ENCODE measurements around the gene LGR6.

LGR6 gene

DNA sequence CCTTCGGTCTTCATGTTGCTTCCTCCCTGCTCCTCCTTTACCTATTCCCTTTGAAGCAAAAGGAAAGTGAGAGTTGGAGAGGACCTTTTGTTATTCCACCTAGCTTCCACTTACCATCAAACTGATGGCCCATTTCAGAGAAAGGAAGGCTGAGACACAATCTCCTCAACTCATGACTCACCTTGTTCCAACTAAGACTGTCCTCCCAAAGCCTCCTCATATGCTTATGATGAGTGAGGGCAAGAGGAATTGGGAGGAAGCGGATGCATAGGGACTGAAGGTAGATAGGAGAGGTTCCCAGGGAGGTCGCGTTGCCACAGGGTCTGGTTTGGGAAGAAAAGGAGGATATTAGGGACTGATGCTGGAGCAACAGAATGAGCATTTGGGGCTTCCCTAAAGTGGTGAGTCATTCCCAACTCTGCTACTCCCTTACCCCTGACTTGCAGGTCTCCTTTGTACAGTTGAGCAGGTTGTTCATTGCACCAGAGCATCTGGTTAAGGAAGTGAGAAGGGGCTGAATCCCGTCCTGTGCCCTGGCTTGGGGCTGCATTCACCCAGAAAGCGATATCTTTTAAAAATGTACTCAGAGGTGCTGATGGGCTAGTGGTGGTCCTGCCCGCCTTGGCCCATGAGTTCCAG, 35.0 kb downstream of the LGR6 start:
- TF ChIP-seq, protein P1, sequence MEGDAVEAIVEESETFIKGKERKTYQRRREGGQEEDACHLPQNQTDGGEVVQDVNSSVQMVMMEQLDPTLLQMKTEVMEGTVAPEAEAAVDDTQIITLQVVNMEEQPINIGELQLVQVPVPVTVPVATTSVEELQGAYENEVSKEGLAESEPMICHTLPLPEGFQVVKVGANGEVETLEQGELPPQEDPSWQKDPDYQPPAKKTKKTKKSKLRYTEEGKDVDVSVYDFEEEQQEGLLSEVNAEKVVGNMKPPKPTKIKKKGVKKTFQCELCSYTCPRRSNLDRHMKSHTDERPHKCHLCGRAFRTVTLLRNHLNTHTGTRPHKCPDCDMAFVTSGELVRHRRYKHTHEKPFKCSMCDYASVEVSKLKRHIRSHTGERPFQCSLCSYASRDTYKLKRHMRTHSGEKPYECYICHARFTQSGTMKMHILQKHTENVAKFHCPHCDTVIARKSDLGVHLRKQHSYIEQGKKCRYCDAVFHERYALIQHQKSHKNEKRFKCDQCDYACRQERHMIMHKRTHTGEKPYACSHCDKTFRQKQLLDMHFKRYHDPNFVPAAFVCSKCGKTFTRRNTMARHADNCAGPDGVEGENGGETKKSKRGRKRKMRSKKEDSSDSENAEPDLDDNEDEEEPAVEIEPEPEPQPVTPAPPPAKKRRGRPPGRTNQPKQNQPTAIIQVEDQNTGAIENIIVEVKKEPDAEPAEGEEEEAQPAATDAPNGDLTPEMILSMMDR (IDR thresholded peaks at IDR 0.05; ENCODE audit: poor library complexity, severe bottlenecking), result no peak
- Histone ChIP-seq H3K4me1 (ENCODE audit: insufficient read depth, poor library complexity, severe bottlenecking) (peaks cover 11% of the 10 kb centered on the region), H3K9me3 (ENCODE audit: severe bottlenecking) (no peaks in the 10 kb centered on the region)

DNA sequence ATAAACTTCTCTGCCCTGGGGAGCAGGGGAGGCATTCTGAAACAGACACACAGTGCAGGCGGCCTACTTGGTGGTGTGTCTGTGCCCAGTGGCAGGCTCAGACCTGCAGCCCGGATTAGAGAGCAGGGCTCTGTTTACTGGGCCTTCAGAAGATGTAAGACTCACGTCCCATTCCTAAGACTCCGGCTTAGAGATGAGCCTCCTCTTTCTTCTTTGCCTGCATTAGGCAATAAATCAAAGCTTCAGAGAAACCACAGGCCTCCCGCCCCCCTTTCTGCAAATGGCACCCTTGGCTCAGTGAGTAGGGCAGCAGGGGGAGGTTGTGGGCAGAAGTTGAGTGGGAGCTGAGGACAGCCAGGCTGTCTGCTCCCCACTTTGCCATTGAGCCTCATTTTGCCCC, 35.8 kb downstream of the LGR6 start:
- H3K27me3 ChIP-seq (ENCODE audit: insufficient read depth, poor library complexity, severe bottlenecking), result no peaks in the 10 kb centered on the region

More for the DNA sequence above, 35.0 kb downstream of the LGR6 start:
- Histone ChIP-seq H3K27me3 (ENCODE audit: insufficient read depth, poor library complexity, severe bottlenecking) (no peaks in the 10 kb centered on the region), H3K36me3 (ENCODE audit: low read depth) (no peaks in the 10 kb centered on the region), H3K27ac (ENCODE audit: poor library complexity, severe bottlenecking) (peak overlapping the region; percentile 36), H3K4me3 (ENCODE audit: severe bottlenecking) (no peak overlapping the region)
- DNase-seq (ENCODE audit: low spot score) (no peak), ATAC-seq (ENCODE audit: low read depth) (no peak)

GRCh38 chr1:202230061-202230938, 36.7 kb downstream of the LGR6 start:
- Histone ChIP-seq H3K4me1 (ENCODE audit: insufficient read depth, poor library complexity, severe bottlenecking) (peaks cover 14% of the 10 kb centered on the region), H3K27me3 (ENCODE audit: insufficient read depth, poor library complexity, severe bottlenecking) (no peaks in the 10 kb centered on the region), H3K27ac (ENCODE audit: poor library complexity, severe bottlenecking) (no peak overlapping the region), H3K36me3 (ENCODE audit: low read depth) (no peaks in the 10 kb centered on the region), H3K9me3 (ENCODE audit: severe bottlenecking) (no peaks in the 10 kb centered on the region), H3K4me3 (ENCODE audit: severe bottlenecking) (no peak overlapping the region)
- TF ChIP-seq, protein P1 (IDR thresholded peaks at IDR 0.05; ENCODE audit: poor library complexity, severe bottlenecking), result no peak
- ATAC-seq (ENCODE audit: low read depth), result no peak
- DNase-seq (ENCODE audit: low spot score), result no peak

More for the DNA sequence above, 35.8 kb downstream of the LGR6 start:
- Histone ChIP-seq H3K4me1 (ENCODE audit: insufficient read depth, poor library complexity, severe bottlenecking) (peaks cover 11% of the 10 kb centered on the region), H3K9me3 (ENCODE audit: severe bottlenecking) (no peaks in the 10 kb centered on the region), H3K27ac (ENCODE audit: poor library complexity, severe bottlenecking) (peak overlapping the region; percentile 36), H3K4me3 (ENCODE audit: severe bottlenecking) (no peak overlapping the region), H3K36me3 (ENCODE audit: low read depth) (no peaks in the 10 kb centered on the region)
- TF ChIP-seq, protein P1 (IDR thresholded peaks at IDR 0.05; ENCODE audit: poor library complexity, severe bottlenecking), result no peak
- ATAC-seq (ENCODE audit: low read depth) (peak; percentile 89), DNase-seq (ENCODE audit: low spot score) (no peak)

DNA sequence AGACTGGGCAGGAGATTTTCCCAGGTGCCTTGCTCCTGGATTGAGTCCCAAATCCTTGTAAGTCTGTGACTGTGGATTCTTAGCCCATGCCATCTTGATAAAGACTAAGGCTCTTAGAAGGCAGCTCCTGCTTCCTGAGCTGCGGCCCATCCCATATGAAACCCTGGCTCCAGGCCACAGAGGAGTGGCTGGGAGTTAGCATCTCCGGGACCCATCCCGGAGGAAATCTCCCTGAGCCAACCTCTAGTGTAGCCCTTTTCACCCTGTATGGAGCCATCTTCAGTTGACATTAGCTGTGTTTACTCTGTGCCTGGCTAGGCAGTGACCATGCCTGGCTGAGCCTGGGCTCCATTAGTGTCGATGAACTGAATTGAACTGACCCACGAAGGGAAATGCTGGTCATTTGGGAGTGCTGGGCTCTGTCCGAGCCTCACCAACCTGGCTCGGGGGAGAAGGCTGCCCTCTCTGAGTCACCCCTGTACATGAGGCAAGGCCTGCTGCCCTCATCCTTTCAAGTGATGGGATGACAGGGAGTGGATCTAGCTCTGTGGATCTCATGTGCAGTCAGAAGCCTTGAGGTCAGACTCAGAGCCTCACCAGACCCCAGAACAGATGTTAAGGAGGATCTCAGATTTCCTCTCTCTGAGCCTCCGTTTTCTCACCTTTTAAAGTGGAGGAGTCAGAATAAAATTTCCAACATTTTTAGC, 37.5 kb downstream of the LGR6 start:
- Histone ChIP-seq H3K4me1 (ENCODE audit: insufficient read depth, poor library complexity, severe bottlenecking) (peaks cover 21% of the 10 kb centered on the region), H3K27ac (ENCODE audit: poor library complexity, severe bottlenecking) (no peak overlapping the region)

More for the DNA sequence above, 37.5 kb downstream of the LGR6 start:
- Histone ChIP-seq H3K9me3 (ENCODE audit: severe bottlenecking) (no peaks in the 10 kb centered on the region), H3K36me3 (ENCODE audit: low read depth) (no peaks in the 10 kb centered on the region), H3K4me3 (ENCODE audit: severe bottlenecking) (no peak overlapping the region), H3K27me3 (ENCODE audit: insufficient read depth, poor library complexity, severe bottlenecking) (no peaks in the 10 kb centered on the region)
- TF ChIP-seq, protein P1 (IDR thresholded peaks at IDR 0.05; ENCODE audit: poor library complexity, severe bottlenecking), result no peak
- DNase-seq (ENCODE audit: low spot score) (no peak), ATAC-seq (ENCODE audit: low read depth) (no peak)

Measured in RWPE2 (cell line).